Measurements from ENCODE around the gene P2RX1. TPM values are rescaled to one million over a fixed set of nuclear protein-coding genes. Genes with fewer than 3 reads are reported as not detected.

The P2RX1 gene
- total RNA-seq, 2 experiments from 2014 or later, result 0.34 to 1.0 TPM

GRCh38 chr17:3864534-3864933 lies 51.7 kb downstream of the P2RX1 start:
- no peaks in the 10 kb centered on the region for H3K9me3 Mint-ChIP-seq
- H3K4me3 Mint-ChIP-seq, result no peak overlapping the region
- intact Hi-C loops (cut with DNase I, micrococcal nuclease), result no loop called here
- H3K36me3 ChIP-seq (ENCODE audit: insufficient read depth, low read length), result peaks cover 5% of the 10 kb centered on the region
- no peak for TF ChIP-seq CTCF (IDR thresholded peaks at IDR 0.05)
- H3K27ac Mint-ChIP-seq, result no peak overlapping the region
- H3K4me1 ChIP-seq (ENCODE audit: insufficient read depth, low read length), result no peaks in the 10 kb centered on the region
- no peak for ATAC-seq (ENCODE audit: poor library complexity)
- H3K27ac ChIP-seq (ENCODE audit: low read depth in 1 of 2, low read length in 2 of 2), result no peak overlapping the region
- no peaks in the 10 kb centered on the region for H3K36me3 Mint-ChIP-seq (ENCODE audit: low read depth)
- no peaks in the 10 kb centered on the region for H3K4me1 Mint-ChIP-seq (ENCODE audit: low read depth)
- H3K27me3 ChIP-seq (ENCODE audit: control insufficient read depth in 1 of 2, insufficient read depth in 2 of 2, low read length in 2 of 2), result no peaks in the 10 kb centered on the region
- no peak overlapping the region for H3K4me3 ChIP-seq (ENCODE audit: low read length)
- DNase-seq, result no peak
- no peaks in the 10 kb centered on the region for H3K9me3 ChIP-seq (ENCODE audit: control insufficient read depth in 1 of 2, insufficient read depth in 1 of 2, low read length in 2 of 2)
- no peaks in the 10 kb centered on the region for H3K27me3 Mint-ChIP-seq
- ChIA-PET POLR2A (no interaction called here), CTCF (interaction anchor here (1.9 kb wide), 1 partner anchor 18 kb away, joined by 7 read pairs; the partner anchor contains the start of gene NCBP3)

GRCh38 chr17:3861761-3862681 lies 54.2 kb downstream of the P2RX1 start:
- Mint-ChIP-seq H3K36me3 (ENCODE audit: low read depth) (no peaks in the 10 kb centered on the region), H3K27ac (no peak overlapping the region), H3K4me1 (ENCODE audit: low read depth) (no peaks in the 10 kb centered on the region), H3K27me3 (no peaks in the 10 kb centered on the region), H3K4me3 (no peak overlapping the region), H3K9me3 (no peaks in the 10 kb centered on the region)
- ATAC-seq (ENCODE audit: poor library complexity), result no peak
- no peak for TF ChIP-seq CTCF (IDR thresholded peaks at IDR 0.05)
- no peak overlapping the region for H3K27ac ChIP-seq (ENCODE audit: low read depth in 1 of 2, low read length in 2 of 2)
- intact Hi-C loops (cut with DNase I, micrococcal nuclease), result loop anchor here in 1 of 2 experiments (2.0 kb wide), 1 partner anchor 53 kb away; no protein-coding TSS in a partner anchor
- no peaks in the 10 kb centered on the region for H3K9me3 ChIP-seq (ENCODE audit: control insufficient read depth in 1 of 2, insufficient read depth in 1 of 2, low read length in 2 of 2)
- H3K4me3 ChIP-seq (ENCODE audit: low read length), result no peak overlapping the region
- no peaks in the 10 kb centered on the region for H3K4me1 ChIP-seq (ENCODE audit: insufficient read depth, low read length)
- POLR2A ChIA-PET, result no interaction called here
- H3K27me3 ChIP-seq (ENCODE audit: control insufficient read depth in 1 of 2, insufficient read depth in 2 of 2, low read length in 2 of 2), result no peaks in the 10 kb centered on the region
- peaks cover 5% of the 10 kb centered on the region for H3K36me3 ChIP-seq (ENCODE audit: insufficient read depth, low read length)
- no peak for DNase-seq
- CTCF ChIA-PET, result interaction anchor here (0.9 to 1.0 kb wide), 2 partner anchors 16 to 51 kb away, joined by 4 read pairs; partner anchors contain the start of gene NCBP3

- Histone ChIP-seq H3K9me3 (ENCODE audit: control insufficient read depth in 1 of 2, insufficient read depth in 1 of 2, low read length in 2 of 2) (no peaks in the 10 kb centered on the region), H3K36me3 (ENCODE audit: insufficient read depth, low read length) (peaks cover 5% of the 10 kb centered on the region), H3K27ac (ENCODE audit: low read depth in 1 of 2, low read length in 2 of 2) (no peak overlapping the region), H3K27me3 (ENCODE audit: control insufficient read depth in 1 of 2, insufficient read depth in 2 of 2, low read length in 2 of 2) (no peaks in the 10 kb centered on the region), H3K4me1 (ENCODE audit: insufficient read depth, low read length) (no peaks in the 10 kb centered on the region), H3K4me3 (ENCODE audit: low read length) (no peak overlapping the region)
- CTCF ChIA-PET, result interaction anchor here (0.9 kb wide), 1 partner anchor 15 kb away, joined by 4 read pairs; the partner anchor contains the start of gene NCBP3
- Mint-ChIP-seq H3K36me3 (ENCODE audit: low read depth) (no peaks in the 10 kb centered on the region), H3K27ac (no peak overlapping the region), H3K4me1 (ENCODE audit: low read depth) (no peaks in the 10 kb centered on the region), H3K4me3 (no peak overlapping the region), H3K9me3 (no peaks in the 10 kb centered on the region), H3K27me3 (no peaks in the 10 kb centered on the region)
- intact Hi-C loops (cut with DNase I, micrococcal nuclease), result no loop called here
- no peak for ATAC-seq (ENCODE audit: poor library complexity)
- TF ChIP-seq CTCF (IDR thresholded peaks at IDR 0.05), result no peak
- no peak for DNase-seq
- POLR2A ChIA-PET, result no interaction called here
These were observed 55.1 kb downstream of the P2RX1 start for GRCh38 chr17:3860939-3861700.
